HG02884 (cell line): ENCODE results near the gene CCDC78.
A peak's percentile ranks its signal among the peaks of the same experiment; 100 is the strongest.

Experiments
- ATAC-seq: cut with Tn5 transposase; IDR thresholded peaks from one replicate; pipeline ENCODE4 v1.9.1; 2021; ENCODE audit warnings: mild to moderate bottlenecking, moderate library complexity; ENCODE audit not compliant: unreplicated experiment

Gene CCDC78

DNA sequence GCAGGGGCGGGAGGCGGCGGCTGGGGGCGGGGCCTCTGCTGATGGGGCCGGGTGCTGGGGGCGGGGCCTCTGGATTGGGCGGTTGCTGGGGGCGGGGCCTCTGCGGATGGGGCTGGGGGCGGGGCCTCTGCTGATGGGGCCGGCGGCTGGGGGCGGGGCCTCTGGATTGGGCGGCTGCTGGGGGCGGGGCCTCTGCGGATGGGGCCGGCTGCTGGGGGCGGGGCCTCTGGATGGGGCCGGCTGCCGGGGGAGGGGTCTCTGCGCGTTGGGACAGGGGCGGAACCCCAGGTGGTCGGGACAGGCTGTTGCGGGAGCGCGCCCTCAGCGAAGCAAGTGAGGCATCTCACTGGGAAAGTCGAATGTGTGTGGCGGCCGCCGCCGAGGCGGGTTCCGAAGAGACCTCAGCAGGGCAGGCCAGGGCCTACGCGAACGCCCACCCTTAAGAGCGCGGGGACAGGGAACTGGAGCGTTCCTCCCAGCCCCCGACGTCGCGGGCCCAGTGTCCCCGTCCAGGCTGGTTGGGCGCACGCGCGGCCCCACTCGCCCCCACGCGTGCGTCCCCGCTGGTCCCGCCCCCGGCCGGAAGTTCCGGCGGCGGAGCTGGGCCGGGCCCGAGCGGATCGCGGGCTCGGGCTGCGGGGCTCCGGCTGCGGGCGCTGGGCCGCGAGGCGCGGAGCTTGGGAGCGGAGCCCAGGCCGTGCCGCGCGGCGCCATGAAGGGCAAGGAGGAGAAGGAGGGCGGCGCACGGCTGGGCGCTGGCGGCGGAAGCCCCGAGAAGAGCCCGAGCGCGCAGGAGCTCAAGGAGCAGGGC, 46.2 kb downstream of the CCDC78 start, which contains the start of gene STUB1:
Gene STUB1, plus strand, starts transcription at position 597 of the 811 bp plus-strand sequence. Its CDS starts 116 bp downstream, at position 713.
- peak; percentile 37 for ATAC-seq

DNA sequence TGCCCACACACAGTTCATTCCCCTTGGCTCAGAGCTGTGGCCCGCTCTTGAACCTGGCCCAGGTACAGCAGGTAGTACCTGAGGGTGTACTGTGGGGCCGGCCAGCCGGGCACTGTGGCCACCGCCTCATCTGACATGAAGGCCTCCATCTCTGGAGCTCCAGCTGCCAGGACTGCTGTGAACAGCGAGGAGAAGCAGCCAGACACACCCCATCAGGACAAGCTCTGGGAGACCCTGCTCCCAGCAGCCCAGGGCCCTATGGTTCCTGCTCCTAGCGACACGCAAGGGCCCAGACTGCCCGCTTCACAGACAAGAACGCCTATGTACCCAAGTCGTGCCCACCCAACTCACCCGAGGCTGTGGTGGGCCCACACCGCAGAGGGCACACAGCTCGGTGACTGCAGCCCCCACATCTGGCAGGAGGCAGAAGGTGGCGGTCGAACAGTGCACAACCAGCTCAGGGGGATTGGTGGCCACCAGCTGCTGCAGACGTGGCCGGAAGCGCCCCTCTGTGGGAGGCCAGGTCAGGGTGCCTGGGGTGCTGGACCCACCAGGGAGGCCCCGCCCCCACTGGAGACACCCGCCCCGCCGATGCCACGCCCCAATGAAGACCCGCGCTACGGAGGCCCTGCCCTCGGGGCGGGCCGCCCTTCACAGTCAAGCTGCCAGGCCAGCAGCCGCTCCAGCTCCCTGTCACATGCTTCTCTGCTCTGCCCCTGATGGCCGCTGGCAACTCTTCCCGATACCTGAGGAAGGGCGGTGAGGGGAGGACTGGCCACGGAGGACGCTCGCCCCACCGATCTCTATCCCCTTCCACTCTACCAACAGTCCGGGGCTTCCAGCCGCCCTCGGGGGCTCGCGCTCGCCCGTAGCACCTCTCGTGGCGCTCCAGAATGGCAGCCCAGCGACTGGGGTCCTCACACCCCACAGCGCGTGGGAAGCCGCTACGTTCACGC, 47.1 kb downstream of the CCDC78 start:
- ATAC-seq = no peak

DNA sequence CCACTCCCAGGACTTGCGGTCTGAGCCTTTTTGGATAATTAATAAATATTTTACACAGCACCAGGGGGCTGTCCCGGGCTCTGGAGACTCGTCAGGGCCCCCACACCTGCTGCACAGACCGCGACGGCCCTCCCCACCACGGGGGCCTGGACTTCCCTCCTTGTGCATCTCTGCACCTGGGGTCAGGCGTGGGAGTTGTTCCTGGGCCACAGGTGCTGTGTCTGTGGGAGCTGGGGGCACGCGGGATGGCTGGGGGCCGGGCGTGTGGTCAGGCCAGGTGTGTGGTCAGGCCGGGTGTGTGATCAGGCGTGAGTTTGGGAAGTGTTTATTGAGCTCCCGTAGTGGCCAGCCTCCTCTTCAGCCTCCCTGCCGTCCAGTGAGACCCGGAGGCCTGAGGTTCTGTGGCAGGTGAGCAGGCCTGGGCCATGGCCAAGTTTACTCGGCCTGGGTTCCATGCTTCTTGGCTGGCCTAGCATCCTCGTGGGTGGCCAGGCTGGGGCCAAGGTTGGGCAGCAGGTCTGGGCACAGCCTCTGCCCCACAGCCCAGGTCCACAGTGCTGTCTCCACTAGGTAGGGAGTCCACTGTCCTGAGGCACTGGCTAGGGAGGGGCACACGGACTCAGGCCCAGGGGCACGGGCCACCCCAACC, 47.9 kb downstream of the CCDC78 start:
- ATAC-seq = no peak

DNA sequence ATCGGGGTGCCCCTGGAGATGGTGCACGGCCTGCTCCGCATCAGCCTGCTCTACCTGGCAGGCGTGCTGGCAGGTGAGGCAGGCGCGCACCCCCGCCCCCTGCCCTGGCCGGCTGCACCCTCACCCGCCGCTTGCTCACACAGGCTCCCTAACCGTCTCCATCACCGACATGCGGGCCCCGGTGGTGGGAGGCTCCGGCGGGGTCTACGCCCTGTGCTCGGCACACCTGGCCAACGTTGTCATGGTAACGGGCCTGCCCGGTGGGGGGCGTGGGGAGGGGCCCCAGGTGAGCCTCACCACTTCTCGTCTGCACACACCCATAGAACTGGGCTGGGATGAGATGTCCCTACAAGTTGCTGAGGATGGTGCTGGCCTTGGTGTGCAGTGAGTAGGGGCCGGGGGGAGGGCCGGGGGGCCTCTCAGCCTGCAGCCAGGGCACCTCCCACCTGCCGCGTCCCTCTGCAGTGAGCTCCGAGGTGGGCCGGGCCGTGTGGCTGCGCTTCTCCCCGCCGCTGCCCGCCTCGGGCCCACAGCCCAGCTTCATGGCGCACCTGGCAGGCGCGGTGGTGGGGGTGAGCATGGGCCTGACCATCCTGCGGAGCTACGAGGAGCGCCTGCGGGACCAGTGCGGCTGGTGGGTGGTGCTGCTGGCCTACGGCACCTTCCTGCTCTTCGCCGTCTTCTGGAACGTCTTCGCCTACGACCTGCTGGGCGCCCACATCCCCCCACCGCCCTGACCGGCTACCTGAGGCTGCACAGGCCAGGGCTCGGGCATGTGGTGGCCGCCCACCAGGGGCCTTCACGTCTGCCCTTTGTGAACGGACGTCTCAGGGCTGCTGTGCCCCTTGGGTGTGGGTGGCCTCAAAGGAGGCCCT, 48.7 kb downstream of the CCDC78 start:
- no peak for ATAC-seq

DNA sequence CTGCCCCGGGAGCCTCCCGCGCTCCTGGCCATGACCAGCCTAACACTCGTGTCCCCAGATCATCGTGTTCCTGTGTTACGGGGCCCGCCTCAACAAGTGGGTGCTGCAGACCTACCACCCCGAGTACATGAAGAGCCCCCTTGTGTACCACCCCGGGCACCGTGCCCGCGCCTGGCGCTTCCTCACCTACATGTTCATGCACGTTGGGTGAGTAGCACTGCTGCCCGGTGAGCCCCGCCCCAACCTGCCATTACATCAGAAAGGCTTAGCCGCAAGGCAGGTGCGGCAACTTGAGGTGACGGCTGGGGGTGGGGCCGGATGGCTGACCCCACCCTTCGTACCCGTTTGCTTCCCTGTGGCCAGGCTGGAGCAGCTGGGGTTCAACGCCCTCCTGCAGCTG, 49.3 kb downstream of the CCDC78 start:
- ATAC-seq = no peak

DNA sequence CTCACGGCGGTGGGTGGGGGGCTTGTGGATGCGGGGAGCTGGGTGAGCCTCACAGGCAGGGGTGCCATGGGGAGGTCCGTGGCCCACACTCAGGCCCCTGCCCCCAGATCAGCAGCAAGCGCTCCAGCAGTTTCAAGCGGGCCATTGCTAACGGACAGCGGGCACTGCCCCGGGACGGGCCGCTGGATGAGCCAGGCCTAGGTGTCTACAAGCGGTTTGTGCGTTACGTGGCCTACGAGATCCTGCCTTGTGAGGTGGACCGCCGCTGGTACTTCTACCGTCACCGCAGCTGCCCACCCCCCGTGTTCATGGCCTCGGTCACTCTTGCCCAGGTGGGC, 49.7 kb downstream of the CCDC78 start:
- ATAC-seq = no peak

DNA sequence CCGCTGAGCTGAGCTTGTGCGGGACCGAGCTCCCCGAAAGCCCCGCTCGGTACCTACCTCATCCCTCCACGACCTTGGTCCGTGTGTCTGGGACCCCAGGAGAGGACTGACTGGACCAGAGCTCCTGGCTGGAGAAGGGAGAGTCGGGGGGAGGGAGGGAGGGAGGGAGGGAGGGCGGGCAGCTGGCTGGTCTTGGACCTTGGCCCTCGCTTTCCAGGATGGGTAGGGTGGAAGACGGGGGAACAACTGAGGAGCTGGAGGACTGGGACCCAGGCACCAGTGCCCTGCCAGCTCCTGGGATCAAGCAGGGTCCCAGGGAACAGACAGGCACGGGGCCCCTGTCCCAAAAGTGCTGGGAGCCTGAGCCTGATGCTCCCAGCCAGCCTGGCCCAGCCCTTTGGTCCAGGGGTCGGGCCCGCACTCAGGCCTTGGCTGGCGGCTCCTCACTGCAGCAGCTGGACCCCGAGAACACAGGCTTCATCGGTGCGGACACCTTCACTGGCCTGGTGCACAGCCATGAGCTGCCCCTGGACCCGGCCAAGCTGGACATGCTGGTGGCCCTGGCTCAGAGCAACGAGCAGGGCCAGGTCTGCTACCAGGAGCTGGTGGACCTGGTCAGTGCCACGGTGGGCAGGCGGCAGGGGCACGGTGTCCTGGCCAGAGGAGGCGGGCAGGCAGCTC, 50.2 kb downstream of the CCDC78 start:
- ATAC-seq = no peak

DNA sequence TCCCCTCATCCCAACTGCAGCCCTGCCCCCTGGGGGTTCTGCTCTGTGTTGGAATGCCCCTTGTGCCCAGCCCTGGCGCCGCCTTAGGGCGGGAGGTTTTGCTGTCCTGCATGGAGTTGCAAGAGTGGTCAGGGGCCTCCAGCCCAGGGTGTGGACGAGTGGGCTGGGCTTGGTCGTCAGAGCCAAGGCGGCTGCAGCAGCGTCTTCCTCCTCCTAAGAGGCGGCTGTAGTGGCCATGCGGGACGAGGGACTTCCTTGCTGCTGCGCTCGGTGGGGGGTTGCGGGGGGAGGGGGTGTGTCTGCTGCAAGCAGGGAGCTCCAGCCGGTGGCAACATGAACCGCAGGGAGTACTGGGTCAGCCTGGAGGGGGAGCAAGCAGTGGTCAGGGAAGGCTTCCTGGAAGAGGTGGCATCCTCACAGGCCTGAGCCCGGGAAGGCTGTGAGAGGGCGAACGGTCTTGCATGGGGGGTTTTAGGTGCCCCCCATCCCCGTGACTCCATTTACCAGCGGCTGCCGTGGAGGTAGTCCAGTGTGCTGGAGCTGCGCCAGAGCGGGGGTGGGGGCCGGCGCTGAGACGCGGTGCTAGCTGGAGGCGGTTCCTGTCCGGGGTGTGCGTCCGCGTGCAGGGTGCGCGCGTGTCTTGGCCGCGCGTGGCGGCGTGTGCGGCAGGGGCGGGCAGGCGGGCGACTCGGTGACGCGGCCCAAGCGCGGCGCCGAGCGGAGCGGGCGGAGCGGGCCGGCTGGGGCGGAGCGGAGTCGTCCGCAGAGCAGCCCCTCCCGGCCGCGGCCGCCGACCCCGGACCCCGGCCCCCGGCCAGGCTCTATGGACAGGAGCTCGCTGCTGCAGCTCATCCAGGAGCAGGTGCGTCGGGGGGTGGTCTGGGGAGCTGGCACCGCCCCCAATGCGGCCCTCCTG, 51.0 kb downstream of the CCDC78 start, which contains the start of gene RHBDL1:
Gene RHBDL1, plus strand, starts transcription at position 704 of the 916 bp plus-strand sequence. Its CDS starts 120 bp downstream, at position 824.
- no peak for ATAC-seq

DNA sequence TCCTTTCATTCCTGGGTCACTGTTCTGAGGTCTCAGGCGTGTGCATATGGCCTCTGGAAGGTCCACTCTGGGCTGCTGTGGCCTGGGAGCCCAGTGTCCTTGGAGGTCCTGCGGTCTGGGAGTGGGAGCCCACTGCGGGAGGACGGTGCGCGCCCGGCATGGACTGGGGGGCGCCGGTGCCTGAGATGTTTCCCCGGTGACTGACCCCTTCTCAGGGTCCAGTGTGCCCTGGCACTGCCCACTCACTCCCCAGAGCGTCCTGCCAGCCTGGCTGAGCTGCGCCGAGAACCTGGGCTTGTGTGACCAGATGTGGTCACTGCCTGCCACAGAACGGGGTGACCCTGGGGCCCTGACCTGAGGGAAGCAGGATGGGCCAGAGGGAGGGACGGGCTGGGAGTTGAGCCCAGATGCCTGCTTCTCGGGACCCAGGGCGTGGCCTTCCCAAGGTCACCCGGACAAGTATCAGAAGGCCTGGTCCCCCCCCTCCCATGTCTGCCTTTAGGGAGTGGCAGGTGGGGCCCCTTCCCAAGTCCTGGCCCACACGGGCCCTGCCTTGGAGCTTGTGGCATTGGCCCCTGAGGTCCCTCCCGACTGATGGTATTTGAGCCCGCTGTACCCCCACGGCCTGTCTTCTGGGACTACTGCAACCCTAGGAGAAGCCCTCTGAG, 51.9 kb downstream of the CCDC78 start:
- no peak for ATAC-seq

DNA sequence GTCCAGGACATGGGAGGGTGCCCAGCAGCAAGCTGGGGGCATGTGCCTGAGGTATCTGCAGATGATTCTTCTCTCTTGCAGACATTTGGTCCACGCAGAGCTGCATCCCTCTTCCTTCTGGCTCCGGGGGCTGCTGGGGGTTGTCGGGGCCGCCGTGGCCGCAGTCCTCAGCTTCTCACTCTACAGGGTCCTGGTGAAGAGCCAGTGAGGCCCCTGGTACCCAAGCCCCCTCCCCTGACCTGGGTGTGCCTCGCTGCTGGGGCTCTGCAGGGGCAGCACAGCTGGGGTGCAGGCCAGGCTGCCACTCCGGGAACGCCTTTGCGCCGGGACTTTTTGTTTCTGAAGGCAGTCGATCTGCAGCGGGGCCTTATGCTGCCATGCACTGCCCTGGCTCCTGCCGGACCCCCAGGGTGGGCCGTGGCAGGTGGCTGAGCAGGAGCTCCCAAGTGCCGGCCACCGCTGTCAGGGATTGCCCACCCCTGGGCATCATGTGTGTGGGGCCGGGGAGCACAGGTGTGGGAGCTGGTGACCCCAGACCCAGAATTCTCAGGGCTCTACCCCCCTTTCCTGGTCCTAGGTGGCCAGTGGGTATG, 52.7 kb downstream of the CCDC78 start:
- ATAC-seq = no peak

DNA sequence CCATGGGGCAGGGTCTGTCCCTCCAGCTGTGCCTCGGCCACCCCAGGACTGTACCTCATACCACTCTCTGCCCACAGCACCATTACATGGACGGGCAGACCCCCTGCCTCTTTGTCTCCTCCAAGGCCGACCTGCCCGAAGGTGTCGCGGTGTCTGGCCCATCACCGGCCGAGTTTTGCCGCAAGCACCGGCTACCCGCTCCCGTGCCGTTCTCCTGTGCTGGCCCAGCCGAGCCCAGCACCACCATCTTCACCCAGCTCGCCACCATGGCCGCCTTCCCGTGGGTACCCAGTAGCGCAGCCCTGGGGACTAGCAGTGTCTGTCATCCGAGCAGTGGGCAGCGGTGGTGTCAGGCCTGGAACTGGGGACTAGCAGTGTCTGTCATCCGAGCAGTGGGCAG, 53.4 kb downstream of the CCDC78 start:
- ATAC-seq = no peak
